SK-N-MC (cell line): ENCODE results near the gene TMEM255B.

Source experiments
- EZH2 ChIP-seq: fragments of 200-600 bp; sonication (generic); IDR thresholded peaks from one replicate; pipeline ENCODE4 v1.6.1; 2017; ENCODE audit warnings: antibody characterized with exemption
- POLR2AphosphoS5 ChIP-seq: IDR thresholded peaks from 2 replicates; pipeline ENCODE4 v1.6.1; 2012; ENCODE audit warnings: mild to moderate bottlenecking, low read depth, low read length, borderline replicate concordance

DNA sequence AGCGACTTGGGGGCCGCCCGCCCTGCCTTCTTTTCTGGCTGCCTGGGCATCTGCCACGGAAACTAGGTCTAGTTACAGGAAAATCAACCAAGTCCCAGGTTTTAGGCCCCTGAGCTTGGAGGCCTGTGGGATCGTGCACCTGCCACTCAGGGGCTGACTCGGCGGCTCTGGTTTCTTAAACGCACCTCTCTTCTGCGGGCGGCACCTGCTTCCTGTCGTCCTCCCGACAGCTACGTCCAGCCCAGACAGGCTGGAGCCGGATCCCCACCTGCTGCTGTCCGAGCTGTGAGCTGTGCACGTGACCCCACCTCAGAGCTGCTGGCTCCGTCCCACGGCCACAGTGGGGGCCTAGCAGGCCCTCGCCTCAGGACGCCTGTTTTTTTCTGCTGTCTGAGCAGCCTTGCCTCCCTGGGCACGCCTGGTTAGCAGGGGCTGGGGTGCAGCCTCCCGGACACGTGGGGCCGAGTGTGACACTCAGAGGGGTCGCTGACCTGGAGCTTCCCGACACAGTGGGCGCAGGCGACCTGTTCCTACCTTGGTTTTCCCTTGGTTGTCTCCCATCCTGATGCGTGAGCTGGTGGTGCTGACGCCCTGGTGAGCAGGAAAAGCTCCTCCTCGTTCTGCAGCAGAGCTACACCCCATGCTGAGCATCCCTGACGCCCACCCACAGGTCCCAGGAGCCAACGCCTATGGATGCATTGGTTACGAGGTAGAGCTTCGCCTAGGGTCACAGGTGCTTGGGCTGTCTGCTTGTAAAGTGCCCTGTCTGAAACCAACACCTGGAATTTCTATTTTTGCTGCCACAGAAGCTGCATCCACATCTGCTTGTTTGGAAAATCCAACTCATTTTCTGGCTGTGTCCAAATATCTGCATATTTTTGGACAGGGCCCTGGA lies 17.5 kb downstream of the TMEM255B start:
- TF ChIP-seq EZH2: no peak
- TF ChIP-seq POLR2AphosphoS5: no peak
